Ovary (tissue), 9 donors: ENCODE measurements around the gene KCNK13. TPM values are rescaled to one million over a fixed set of nuclear protein-coding genes. Genes with fewer than 3 reads are reported as not detected.

Experiments
- DNase-seq, 5 donors: peaks; one replicate each; pipeline ENCODE4 v3.0.0-alpha.2; 2019 to 2020
- H3K27ac ChIP-seq, 2 donors: fragments of 200-600 bp; one replicate each; pipeline versions ENCODE4 v1.5.1 to v1.8.0; 2019 to 2022
- H3K27me3 ChIP-seq: fragments of 200-600 bp; one replicate; pipeline ENCODE4 v1.8.0; 2022
- H3K36me3 ChIP-seq: fragments of 200-600 bp; sonication (generic); one replicate; pipeline ENCODE4 v1.5.1; 2019
- H3K4me1 ChIP-seq: one replicate; pipeline ENCODE4 v1.8.1; 2013; ENCODE audit warnings: mild to moderate bottlenecking, moderate library complexity; ENCODE audit not compliant: insufficient read depth
- H3K4me3 ChIP-seq: fragments of 200-600 bp; sonication (generic); one replicate; pipeline ENCODE4 v1.5.1; 2017
- H3K9me3 ChIP-seq, 2 donors: fragments of 200-600 bp in 1 of 2; sonication (generic) in 1 of 2; one replicate each; pipeline versions ENCODE4 v1.5.1 to v1.8.1; 2013 to 2019; ENCODE audit warnings: mild to moderate bottlenecking in 1 of 2, moderate library complexity in 1 of 2
- EP300 ChIP-seq: sonication (generic); formaldehyde crosslinking; IDR thresholded peaks from one replicate; pipeline ENCODE4 v1.6.1; 2017; ENCODE audit warnings: antibody characterized with exemption
- POLR2A ChIP-seq: fragments of 450-650 bp; IDR thresholded peaks from one replicate; pipeline ENCODE4 v1.6.1; 2017; ENCODE audit warnings: antibody characterized with exemption, mild to moderate bottlenecking, moderate library complexity
- WGBS, 3 donors: extraction: QIAGEN DNeasy Blood & Tissue Kit in 1 of 3; methylation state at CpG; one replicate each; pipeline versions ENCODE4 v1.1.5 to v1.1.7; 2013 to 2017; 5-methylcytosine and 5-hydroxymethylcytosine counted together
- intact Hi-C, 4 donors: fragments of 100-400 bp; cut with DNase I; formaldehyde crosslinking; loops; one replicate each; pipeline versions ENCODE4 v1.11.0 to v1.15.1; 2022 to 2023
- polyA plus RNA-seq, 2 donors: library from polyadenylated mRNA; stranded (reverse); fragments of 200-250 nt in 1 of 2; fragments of 350-450 nt in 1 of 2; fragmentation: Illumina TruSeq in 1 of 2; extraction: RNeasy Lipid Tissue Mini Kit (QIAGEN cat#74804) in 1 of 2; gene quantifications; one replicate each; pipeline ENCODE4 v1.2.3, GENCODE V29; 2013 to 2014
- total RNA-seq, 7 donors: library from RNA; depleted of rRNA in 2 of 7; stranded (reverse); fragments of >200 nt in 2 of 7; fragmentation: NEBNext Ultra II Directional in 3 of 7; extraction: Animal tissue kit (Norgen Biotek cat#: 25700) in 3 of 7; gene quantifications; one replicate each; pipeline versions ENCODE4 v1.1.0 to v1.2.4, GENCODE V29; 2016 to 2023
- TF ChIP-seq, protein P1 (sequence below), 3 donors: fragments of 450-650 bp in 2 of 3; fragments of 200-600 bp in 1 of 3; IDR thresholded peaks; one replicate each; pipeline versions ENCODE4 v1.5.1 to v1.8.0; 2016 to 2022; ENCODE audit warnings: antibody characterized with exemption in 3 of 3, mild to moderate bottlenecking in 1 of 3
- donor health status: DM: no; HTN: no; CAD: no; lungs with moderate emphysema.
- donor health status: DM: no; HTN: no; CAD: no.
- donor health status: Bipolar disorder and iron deficiency.
- donor health status: DM: yes; HTN: yes; CAD: no.
- donor health status: DM: no; HTN: no; CAD: no.
- donor health status: DM: yes; HTN: yes; CAD: no.

The KCNK13 gene
- total and polyA plus RNA-seq, 9 donors: 0.13 to 0.80 (median 0.28) TPM; not detected in 2

GRCh38 chr14:90153429-90153828 lies 91.6 kb downstream of the KCNK13 start:
- WGBS, 3 donors: 81 to 90% (median 82%) methylated on average over 2 of the region's 2 CpGs
- intact Hi-C loops: no loop called here

DNA sequence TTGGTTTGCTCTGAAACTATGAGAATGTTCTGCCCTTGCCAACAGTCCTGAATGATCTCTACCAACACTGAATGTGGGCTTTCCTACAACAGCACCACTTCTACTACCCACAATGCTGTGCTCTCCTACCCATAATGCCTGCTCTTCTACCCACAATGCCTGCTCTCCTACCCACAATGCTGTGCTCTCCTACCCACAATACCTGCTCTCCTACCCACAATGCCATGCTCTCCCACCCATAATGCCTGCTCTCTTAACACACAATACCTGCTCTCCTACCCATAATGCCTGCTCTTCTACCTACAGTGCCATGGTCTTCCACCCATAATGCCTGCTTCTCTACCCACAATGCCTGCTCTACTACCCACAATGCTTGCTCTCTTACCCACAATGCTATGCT lies 92.3 kb downstream of the KCNK13 start:
- Histone ChIP-seq H3K4me3 (no peak overlapping the region), H3K9me3 (no peaks in the 10 kb centered on the region), H3K4me1 (no peaks in the 10 kb centered on the region), H3K27ac (no peak overlapping the region), H3K36me3 (no peaks in the 10 kb centered on the region), H3K27me3 (no peaks in the 10 kb centered on the region)
- intact Hi-C loops: no loop called here
- no peak for DNase-seq
- no peak for TF ChIP-seq POLR2A
- no peak for TF ChIP-seq EP300
- TF ChIP-seq, protein P1, sequence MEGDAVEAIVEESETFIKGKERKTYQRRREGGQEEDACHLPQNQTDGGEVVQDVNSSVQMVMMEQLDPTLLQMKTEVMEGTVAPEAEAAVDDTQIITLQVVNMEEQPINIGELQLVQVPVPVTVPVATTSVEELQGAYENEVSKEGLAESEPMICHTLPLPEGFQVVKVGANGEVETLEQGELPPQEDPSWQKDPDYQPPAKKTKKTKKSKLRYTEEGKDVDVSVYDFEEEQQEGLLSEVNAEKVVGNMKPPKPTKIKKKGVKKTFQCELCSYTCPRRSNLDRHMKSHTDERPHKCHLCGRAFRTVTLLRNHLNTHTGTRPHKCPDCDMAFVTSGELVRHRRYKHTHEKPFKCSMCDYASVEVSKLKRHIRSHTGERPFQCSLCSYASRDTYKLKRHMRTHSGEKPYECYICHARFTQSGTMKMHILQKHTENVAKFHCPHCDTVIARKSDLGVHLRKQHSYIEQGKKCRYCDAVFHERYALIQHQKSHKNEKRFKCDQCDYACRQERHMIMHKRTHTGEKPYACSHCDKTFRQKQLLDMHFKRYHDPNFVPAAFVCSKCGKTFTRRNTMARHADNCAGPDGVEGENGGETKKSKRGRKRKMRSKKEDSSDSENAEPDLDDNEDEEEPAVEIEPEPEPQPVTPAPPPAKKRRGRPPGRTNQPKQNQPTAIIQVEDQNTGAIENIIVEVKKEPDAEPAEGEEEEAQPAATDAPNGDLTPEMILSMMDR (IDR thresholded peaks at IDR 0.05): no peak

More at GRCh38 chr14:90153429-90153828, 91.6 kb downstream of the KCNK13 start:
- DNase-seq: no peak
- TF ChIP-seq EP300 (no peak), POLR2A (no peak)
- TF ChIP-seq, protein P1 (IDR thresholded peaks at IDR 0.05): no peak
- Histone ChIP-seq H3K9me3 (no peaks in the 10 kb centered on the region), H3K36me3 (no peaks in the 10 kb centered on the region), H3K27ac (no peak overlapping the region), H3K27me3 (no peaks in the 10 kb centered on the region), H3K4me1 (no peaks in the 10 kb centered on the region), H3K4me3 (no peak overlapping the region)

DNA sequence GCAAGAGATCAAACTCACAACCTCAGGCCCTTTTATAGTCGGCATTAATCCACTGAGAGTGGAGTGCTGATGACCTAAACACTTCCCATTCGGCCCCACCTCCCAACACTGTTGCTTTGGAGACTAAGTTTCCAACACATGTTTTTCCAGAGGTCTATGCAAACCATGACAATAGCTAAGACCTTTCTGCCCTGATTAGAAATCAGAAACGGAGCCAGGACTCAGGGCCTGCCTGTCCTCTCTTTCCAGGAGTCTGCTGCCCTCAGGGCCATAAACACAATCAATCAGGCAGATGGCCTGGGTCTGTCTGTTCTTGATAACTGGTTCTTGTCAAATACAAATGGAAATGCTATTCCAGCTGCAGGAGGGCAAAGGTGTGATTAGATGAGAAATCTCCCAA lies 97.4 kb downstream of the KCNK13 start:
- no peaks in the 10 kb centered on the region for H3K9me3 ChIP-seq
- WGBS, 3 donors: 17 to 38% (median 34%) methylated on average over 3 of the region's 3 CpGs
- no peak for TF ChIP-seq POLR2A
- no peak for TF ChIP-seq EP300
- TF ChIP-seq, protein P1 (IDR thresholded peaks at IDR 0.05): no peak
- DNase-seq: no peak
- H3K4me1 ChIP-seq: no peaks in the 10 kb centered on the region
- no peaks in the 10 kb centered on the region for H3K27me3 ChIP-seq
- no peak overlapping the region for H3K27ac ChIP-seq
- H3K4me3 ChIP-seq: no peak overlapping the region
- H3K36me3 ChIP-seq: no peaks in the 10 kb centered on the region
- intact Hi-C loops: no loop called here

DNA sequence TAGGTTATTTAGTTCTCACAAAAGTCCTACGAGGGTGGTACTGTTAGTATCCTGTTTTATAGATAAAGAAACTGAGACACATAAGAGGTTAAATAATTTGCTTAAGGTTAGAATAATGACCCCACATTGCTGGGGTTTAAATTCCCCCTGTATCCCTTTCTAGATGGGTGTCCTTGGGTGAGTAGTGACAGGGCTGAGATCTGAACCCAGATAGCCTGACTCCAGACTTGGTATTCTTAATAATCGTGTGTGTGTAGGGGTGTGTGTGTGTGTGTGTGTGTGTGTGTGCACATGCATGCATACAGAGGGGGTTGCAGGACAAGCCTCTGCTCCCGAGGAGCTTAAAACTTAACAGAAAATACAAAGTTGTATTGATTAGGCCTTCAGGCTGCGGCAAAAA lies 97.9 kb downstream of the KCNK13 start:
- no peaks in the 10 kb centered on the region for H3K9me3 ChIP-seq
- H3K4me1 ChIP-seq: no peaks in the 10 kb centered on the region
- no peak for TF ChIP-seq POLR2A
- TF ChIP-seq EP300: no peak
- TF ChIP-seq, protein P1 (IDR thresholded peaks at IDR 0.05): no peak
- no peaks in the 10 kb centered on the region for H3K36me3 ChIP-seq
- no peak for DNase-seq
- no peak overlapping the region for H3K4me3 ChIP-seq
- intact Hi-C loops: no loop called here
- no peak overlapping the region for H3K27ac ChIP-seq
- WGBS, 3 donors: 31 to 39% (median 37%) methylated on average over 4 of the region's 4 CpGs
- no peaks in the 10 kb centered on the region for H3K27me3 ChIP-seq

- H3K27me3 ChIP-seq: no peaks in the 10 kb centered on the region
- no peaks in the 10 kb centered on the region for H3K36me3 ChIP-seq
- H3K4me1 ChIP-seq: no peaks in the 10 kb centered on the region
- intact Hi-C loops: no loop called here
- 80 to 83% (median 81%) methylated on average over 3 of the region's 3 CpGs for WGBS, 3 donors
- TF ChIP-seq EP300 (no peak), POLR2A (no peak)
- TF ChIP-seq, protein P1 (IDR thresholded peaks at IDR 0.05): no peak
- no peak for DNase-seq
- H3K9me3 ChIP-seq: peaks cover 0 to 4% of the 10 kb centered on the region in 2 donors
- H3K27ac ChIP-seq: no peak overlapping the region
- no peak overlapping the region for H3K4me3 ChIP-seq
Observed at GRCh38 chr14:90161129-90161528, 99.3 kb downstream of the KCNK13 start.
